Osteoblast (primary cell): Measurements from ENCODE around the gene CTTNBP2. TPM values are rescaled to one million over a fixed set of nuclear protein-coding genes. Genes with fewer than 3 reads are reported as not detected.

Experiments
- DNase-seq: peaks from one replicate; pipeline ENCODE4 v3.0.0; 2011; ENCODE audit warnings: low spot score, mixed read lengths; ENCODE audit not compliant: insufficient read length; ENCODE audit errors: missing footprints
- H2AFZ ChIP-seq: 2 replicates; pipeline ENCODE4 v1.6.0; 2011; ENCODE audit warnings: mild to moderate bottlenecking, low read length
- H3K27ac ChIP-seq: 2 replicates; pipeline ENCODE4 v1.5.1; 2011; ENCODE audit warnings: mild to moderate bottlenecking, low read depth, low read length, moderate library complexity
- H3K27me3 ChIP-seq: 2 replicates; pipeline ENCODE4 v1.6.0; 2012; ENCODE audit warnings: mild to moderate bottlenecking, control low read depth, inconsistent platforms, low read length, moderate library complexity; ENCODE audit not compliant: insufficient read depth
- H3K36me3 ChIP-seq: 2 replicates; pipeline ENCODE4 v1.5.1; 2011; ENCODE audit warnings: mild to moderate bottlenecking, low read length, control low read depth, moderate library complexity; ENCODE audit not compliant: insufficient read depth
- H3K4me1 ChIP-seq: 2 replicates; pipeline ENCODE4 v1.5.1; 2011; ENCODE audit warnings: mild to moderate bottlenecking, low read length, control low read depth, moderate library complexity; ENCODE audit not compliant: insufficient read depth
- H3K4me2 ChIP-seq: 2 replicates; pipeline ENCODE4 v1.6.0; 2011; ENCODE audit warnings: mild to moderate bottlenecking, low read length; ENCODE audit not compliant: insufficient read depth
- H3K4me3 ChIP-seq: fragments of 200-600 bp; sonication (generic); 3 replicates; pipeline ENCODE4 v1.5.1; 2012; ENCODE audit warnings: mild to moderate bottlenecking, low read length, inconsistent platforms; ENCODE audit not compliant: insufficient read depth
- H3K79me2 ChIP-seq: 2 replicates; pipeline ENCODE4 v1.6.0; 2012; ENCODE audit warnings: mild to moderate bottlenecking, low read length, control low read depth, inconsistent platforms; ENCODE audit not compliant: insufficient read depth
- H3K9me3 ChIP-seq: 2 replicates; pipeline ENCODE4 v1.5.1; 2011; ENCODE audit warnings: low read depth, low read length, control low read depth
- H4K20me1 ChIP-seq: 2 replicates; pipeline ENCODE4 v1.6.0; 2012; ENCODE audit warnings: mild to moderate bottlenecking, low read length, control low read depth; ENCODE audit not compliant: insufficient read depth
- CTCF ChIP-seq: IDR thresholded peaks from 2 replicates; pipeline ENCODE4 v1.5.1; 2011; ENCODE audit warnings: mild to moderate bottlenecking, low read depth, low read length, moderate library complexity; ENCODE audit errors: extremely low read depth
- total RNA-seq: library from RNA; depleted of rRNA; stranded (reverse); fragments of >200 nt; gene quantifications from 2 replicates; pipeline ENCODE4 v1.2.3, GENCODE V29; 2012

CTTNBP2 gene
- total RNA-seq, 1 donor, result 1.1 TPM

GRCh38 chr7:117802660-117803059 lies 70.6 kb downstream of the CTTNBP2 start:
- no peak overlapping the region for H3K4me3 ChIP-seq
- H3K9me3 ChIP-seq, result no peaks in the 10 kb centered on the region
- no peaks in the 10 kb centered on the region for H3K27me3 ChIP-seq
- H3K79me2 ChIP-seq, result no peaks in the 10 kb centered on the region
- no peaks in the 10 kb centered on the region for H3K4me1 ChIP-seq
- no peak for TF ChIP-seq CTCF
- H3K27ac ChIP-seq, result no peak overlapping the region
- no peaks in the 10 kb centered on the region for H3K36me3 ChIP-seq
- H3K4me2 ChIP-seq, result no peak overlapping the region
- no peaks in the 10 kb centered on the region for H4K20me1 ChIP-seq
- DNase-seq, result no peak
- no peak overlapping the region for H2AFZ ChIP-seq

- no peaks in the 10 kb centered on the region for H3K4me1 ChIP-seq
- H3K79me2 ChIP-seq, result no peaks in the 10 kb centered on the region
- no peaks in the 10 kb centered on the region for H4K20me1 ChIP-seq
- no peak overlapping the region for H3K4me3 ChIP-seq
- TF ChIP-seq CTCF, result no peak
- no peak overlapping the region for H2AFZ ChIP-seq
- H3K27ac ChIP-seq, result no peak overlapping the region
- DNase-seq, result no peak
- no peak overlapping the region for H3K4me2 ChIP-seq
- H3K36me3 ChIP-seq, result no peaks in the 10 kb centered on the region
- no peaks in the 10 kb centered on the region for H3K27me3 ChIP-seq
- H3K9me3 ChIP-seq, result no peaks in the 10 kb centered on the region
These were observed 72.4 kb downstream of the CTTNBP2 start for GRCh38 chr7:117800841-117801240.

GRCh38 chr7:117800406-117800805 lies 72.8 kb downstream of the CTTNBP2 start:
- Histone ChIP-seq H4K20me1 (no peaks in the 10 kb centered on the region), H3K9me3 (no peaks in the 10 kb centered on the region), H3K4me2 (no peak overlapping the region), H2AFZ (no peak overlapping the region), H3K27me3 (no peaks in the 10 kb centered on the region), H3K79me2 (no peaks in the 10 kb centered on the region), H3K36me3 (no peaks in the 10 kb centered on the region), H3K27ac (no peak overlapping the region), H3K4me3 (no peak overlapping the region), H3K4me1 (no peaks in the 10 kb centered on the region)
- peak; percentile 19 for DNase-seq
- no peak for TF ChIP-seq CTCF

- no peaks in the 10 kb centered on the region for H4K20me1 ChIP-seq
- no peak overlapping the region for H2AFZ ChIP-seq
- no peaks in the 10 kb centered on the region for H3K27me3 ChIP-seq
- H3K4me3 ChIP-seq, result no peak overlapping the region
- H3K4me2 ChIP-seq, result no peak overlapping the region
- no peaks in the 10 kb centered on the region for H3K36me3 ChIP-seq
- no peak for TF ChIP-seq CTCF
- no peaks in the 10 kb centered on the region for H3K4me1 ChIP-seq
- no peak for DNase-seq
- H3K79me2 ChIP-seq, result no peaks in the 10 kb centered on the region
- H3K9me3 ChIP-seq, result no peaks in the 10 kb centered on the region
- H3K27ac ChIP-seq, result no peak overlapping the region
These were observed 76.4 kb downstream of the CTTNBP2 start for GRCh38 chr7:117796889-117797288.
